SH-SY5Y (cell line): ENCODE data around the gene TM4SF4.

Experiments
- GATA2 ChIP-seq: IDR thresholded peaks from 2 replicates; pipeline ENCODE4 v1.6.1; 2011; ENCODE audit warnings: mild to moderate bottlenecking, low read depth, low read length
- GATA3 ChIP-seq: IDR thresholded peaks from 2 replicates; pipeline ENCODE4 v1.6.1; 2011; ENCODE audit warnings: low read depth, mild to moderate bottlenecking, low read length, moderate library complexity

- TF ChIP-seq GATA3: no peak
- TF ChIP-seq GATA2: no peak
Observed at GRCh38 chr3:149495581-149496125, 21.2 kb downstream of the TM4SF4 start.
